Measurements from ENCODE around the gene MPZL1.

The MPZL1 gene

DNA sequence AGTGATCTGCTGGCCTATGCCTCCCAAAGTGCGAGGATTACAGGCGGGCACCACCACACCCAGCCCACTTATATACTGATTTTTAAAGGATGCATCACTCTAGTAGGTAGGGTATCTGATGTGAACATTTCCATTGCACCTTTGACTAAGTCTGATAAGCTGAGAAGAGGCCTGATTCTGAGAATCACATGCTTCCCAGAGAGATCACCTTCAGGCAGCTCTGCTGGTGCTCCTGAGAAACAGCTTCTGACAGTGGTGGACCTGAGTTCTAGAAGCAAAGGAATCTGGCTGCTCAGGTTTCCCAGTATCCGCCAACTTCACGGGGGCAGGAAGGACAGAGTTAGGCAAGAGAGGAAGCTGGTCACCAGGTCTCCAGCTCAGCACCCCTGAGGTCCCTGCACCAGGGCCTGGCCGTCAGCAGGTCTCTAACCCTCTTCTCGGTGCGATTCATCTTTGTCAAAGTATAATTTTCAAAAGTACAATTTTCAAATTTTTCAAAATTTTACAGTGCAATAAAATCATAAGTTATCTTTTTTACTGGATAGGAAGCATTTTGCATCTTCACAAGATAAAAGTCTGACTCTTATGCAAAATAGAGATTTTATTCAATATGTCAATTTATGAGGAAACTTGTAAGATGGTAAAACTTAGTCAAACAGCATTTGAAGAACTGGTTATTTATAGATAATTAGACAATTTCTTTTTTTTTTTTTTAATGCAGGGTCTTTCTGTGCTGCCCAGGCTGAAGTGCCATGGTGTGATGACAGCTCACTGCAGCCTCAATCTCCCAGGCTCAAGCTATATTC lies 25.8 kb upstream of the MPZL1 start:
- DNase-seq: no peak

DNA sequence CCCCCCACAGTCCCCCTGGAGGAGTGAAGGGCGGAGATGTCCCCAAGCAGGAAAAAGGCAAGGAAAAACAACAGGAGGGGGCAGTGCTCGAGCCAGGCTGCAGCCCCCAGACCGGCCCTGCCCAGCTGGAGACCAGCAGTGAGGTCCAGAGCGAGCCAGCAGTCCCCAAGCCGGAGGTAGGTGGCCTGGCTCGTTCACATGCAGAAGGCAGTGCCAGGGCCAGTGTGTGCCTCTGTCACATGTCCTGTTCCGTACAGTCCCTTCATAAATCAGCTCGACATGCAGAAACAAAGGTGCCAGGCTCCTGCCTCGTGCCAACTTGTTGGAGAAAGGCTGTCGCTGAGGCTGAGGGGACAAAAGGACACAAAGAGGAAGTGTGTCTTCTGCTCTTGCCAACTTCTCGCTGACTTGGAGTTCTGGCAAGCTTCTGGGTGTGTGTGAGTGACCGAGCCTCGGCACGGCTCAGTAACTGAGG lies 24.1 kb upstream of the MPZL1 start:
- no peak for DNase-seq

DNA sequence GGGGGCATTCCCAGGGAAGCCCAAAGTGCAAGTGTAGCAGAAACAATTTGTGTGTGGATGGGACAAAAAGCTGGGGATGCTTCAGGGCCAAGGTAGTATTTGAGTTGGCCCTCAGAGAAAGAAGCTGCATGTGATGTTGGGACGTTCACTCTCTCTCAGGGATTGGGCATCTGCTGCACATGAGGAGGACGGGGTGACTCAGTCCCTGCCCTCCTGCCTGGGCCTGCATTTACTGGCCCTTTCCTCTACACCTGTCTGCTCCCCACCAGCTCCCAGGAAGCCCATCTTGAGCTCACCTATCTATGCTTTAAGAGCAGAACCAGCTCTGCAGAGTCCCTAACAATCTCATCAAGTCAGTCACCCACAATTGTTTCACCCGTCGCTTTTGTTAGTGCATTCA lies 23.5 kb upstream of the MPZL1 start:
- DNase-seq: no peak

DNA sequence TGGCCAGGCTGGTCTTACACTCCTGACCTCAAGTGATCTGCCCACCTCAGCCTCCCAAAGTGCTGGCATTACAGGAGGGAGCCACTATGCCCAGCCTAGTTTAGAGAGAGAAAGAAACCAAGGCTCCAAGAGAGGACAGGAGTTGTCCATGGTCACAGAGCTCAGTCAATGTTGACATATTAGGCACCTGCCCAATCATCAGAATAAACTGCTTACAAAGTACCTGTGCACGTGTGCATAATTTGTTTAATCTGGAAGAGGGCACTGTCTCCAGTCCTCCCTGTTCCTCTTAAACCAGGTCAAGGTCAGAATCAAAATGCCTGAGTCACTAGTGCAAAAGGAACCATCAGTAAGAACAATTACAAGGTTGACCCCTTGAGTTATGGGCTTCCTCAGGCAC lies 20.3 kb upstream of the MPZL1 start:
- DNase-seq: no peak

DNA sequence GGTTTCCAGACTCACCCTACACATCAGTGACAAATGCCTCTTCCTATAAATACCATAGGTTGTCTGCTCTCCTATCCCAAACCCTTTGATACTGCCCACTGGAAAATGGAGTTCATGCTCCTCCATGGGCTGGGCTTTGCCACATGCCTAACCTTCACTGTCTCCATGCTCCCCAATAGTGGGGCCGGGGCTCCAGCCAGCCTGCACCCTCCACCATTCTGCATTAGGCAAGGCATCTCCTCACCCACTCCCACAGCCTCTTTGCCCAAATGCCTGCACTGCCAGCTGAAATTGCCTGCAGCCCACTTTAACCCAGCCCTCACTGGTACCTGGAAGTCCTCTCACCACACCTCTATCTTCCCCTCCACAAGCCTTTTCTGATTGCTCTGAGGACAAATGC lies 18.2 kb upstream of the MPZL1 start:
- DNase-seq: no peak

DNA sequence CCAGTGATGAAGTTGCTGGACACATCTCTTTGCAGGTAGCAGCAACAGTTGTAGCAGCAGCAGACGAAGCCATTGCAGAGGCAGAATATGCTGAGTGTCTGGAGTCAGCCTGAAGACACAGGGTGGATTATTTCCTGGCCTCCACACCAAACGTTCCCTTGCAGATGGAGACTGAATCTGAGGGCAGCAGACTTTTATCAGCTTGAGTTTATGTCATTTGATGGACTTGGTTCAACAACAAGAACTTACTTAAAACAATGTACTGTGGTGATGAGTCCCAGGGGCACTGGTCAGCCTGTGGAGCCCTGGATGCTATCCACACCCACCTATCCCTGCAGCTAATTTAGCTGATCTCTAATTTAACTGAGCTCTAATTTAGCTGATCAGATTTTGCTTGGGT lies 17.1 kb upstream of the MPZL1 start:
- no peak for DNase-seq

DNA sequence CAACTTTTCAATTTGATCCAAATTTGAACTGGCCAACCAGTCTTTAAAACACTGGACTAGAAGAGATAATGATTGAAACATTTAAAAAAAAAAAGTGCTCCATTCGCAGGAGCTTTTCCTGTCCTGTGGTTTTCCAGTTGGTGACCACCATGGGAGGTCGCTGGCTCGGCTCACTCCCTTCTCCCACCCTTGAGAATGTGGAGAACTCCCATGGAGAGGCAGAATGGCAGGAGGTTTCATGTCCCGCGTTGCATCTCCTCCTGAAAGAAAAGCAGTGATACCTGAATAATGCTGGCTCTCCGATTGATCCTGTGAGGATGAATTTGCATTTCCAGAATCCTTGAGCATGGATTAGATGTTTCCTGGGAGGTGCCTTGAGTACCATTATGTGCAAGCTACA lies 16.5 kb upstream of the MPZL1 start:
- peak; percentile 17 for DNase-seq

DNA sequence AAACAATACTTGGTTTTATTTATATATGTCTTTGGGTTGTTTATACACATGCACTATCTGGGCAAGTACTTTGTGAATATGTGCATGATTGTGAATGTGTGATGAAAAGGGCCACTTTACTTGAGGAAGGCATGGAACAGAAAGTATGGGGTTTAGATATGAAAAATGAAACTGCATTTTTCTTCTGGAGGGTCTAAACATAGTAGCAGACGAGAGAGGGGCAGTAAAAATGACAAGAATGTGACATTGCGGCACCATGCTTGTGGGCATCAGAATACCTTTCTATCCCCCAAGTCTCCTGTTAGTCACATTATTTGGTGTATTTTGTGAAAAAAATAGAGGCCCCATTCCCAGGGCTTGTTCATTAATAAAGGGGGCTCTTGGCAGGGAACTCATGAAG lies 15.4 kb upstream of the MPZL1 start:
- no peak for DNase-seq

DNA sequence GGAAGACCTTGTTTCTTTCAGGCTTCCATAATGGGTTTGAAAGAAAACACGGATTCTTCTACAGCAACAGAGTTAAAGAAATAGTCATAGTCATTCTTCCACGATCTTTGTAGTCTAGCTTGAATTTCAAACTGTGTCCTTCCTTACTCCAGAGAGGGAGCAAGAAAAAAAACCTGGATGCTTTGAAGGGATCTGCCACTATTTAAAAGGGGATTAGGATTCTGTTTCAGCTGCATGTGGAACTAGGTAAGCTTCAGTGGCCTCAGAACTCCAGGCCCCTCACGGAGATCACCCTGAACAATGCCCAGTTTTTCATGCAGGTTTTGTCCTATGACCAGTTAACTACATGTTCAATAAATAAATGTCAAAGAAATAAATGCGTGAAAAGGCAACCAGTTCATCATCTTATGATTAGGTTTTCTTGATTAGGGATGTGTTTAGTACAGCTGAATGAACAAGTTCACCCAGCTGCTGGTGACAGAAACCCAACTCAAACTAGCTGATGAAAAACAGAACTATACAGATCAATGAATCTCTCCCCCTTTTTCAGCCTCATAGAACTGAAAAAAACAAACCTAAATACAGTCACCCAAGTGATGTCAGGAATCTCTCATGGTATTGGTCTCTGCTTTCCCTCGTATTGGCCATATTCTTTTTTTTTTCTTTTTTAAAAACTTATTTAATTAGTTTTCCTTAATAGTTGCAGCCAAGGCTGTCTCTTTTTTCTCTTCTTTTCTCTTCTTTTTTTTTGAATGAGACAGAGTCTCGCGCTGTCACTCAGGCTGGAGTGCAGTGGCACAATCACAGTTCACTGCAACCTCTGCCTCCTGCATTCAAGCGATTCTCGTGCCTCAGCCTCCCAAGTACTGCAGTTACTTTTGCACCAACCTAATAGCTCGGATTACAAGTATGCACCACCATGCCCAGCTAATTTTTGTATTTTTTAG lies 14.6 kb upstream of the MPZL1 start:
- peak; percentile 0 for DNase-seq

DNA sequence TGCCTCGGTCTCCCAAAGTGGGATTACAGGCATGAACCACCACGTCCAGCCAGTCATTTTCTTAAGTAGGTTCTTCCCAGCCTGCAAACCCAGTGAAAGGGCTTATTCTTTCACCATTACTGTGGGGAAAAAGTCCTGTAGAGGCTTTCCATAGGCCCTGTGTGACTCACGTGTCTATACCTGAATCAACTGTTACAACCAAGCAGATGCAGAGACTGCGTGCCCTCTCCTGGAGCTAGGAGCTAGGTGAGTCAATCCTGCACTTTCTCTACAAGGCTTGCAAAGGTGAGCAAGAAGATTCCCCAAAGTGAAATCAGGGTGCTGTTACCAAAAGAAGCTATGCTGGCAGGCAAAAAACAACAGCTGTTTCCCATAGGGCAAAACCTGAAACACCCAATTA lies 13.8 kb upstream of the MPZL1 start:
- no peak for DNase-seq

DNA sequence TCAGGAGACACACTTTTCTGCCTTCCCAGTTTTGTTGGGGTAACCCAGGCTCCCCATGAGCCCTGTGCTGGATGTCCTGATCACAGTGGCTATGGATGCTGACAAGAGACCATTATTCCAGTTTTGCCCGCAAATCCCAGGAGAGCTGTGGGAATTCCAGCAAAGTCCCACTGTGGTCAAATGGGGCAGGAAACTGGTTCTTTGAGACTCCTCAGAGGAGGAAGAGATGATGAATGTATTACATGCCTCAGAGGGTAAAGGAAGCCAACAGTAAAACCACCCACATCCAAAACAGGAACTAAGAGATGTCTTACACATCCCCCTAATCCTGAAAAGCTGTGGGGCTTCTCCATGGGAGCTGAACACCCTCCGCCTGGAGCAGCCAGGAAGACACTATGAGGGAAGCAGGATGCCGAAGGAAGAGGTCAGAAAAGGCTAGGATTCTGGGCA lies 12.8 kb upstream of the MPZL1 start:
- DNase-seq: peak; percentile 54

DNA sequence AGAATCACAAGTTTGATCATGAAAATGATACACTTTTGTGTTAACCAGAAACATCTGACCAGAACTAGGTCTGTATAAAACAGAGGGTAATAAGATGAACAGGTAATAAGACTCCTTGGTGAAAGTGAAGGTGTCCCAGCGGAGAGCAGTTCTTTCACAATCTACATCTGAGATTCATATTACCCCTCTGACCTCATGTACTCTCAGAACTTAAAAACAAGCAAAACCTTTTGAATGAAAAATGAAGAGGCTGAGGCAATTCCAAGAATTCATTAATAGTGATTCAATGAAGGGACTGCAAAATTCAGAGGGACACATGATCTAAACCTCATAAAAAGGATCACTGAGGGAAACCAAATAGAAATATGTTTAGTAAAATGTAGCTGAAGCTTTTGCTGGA lies 10.9 kb upstream of the MPZL1 start:
- no peak for DNase-seq

DNA sequence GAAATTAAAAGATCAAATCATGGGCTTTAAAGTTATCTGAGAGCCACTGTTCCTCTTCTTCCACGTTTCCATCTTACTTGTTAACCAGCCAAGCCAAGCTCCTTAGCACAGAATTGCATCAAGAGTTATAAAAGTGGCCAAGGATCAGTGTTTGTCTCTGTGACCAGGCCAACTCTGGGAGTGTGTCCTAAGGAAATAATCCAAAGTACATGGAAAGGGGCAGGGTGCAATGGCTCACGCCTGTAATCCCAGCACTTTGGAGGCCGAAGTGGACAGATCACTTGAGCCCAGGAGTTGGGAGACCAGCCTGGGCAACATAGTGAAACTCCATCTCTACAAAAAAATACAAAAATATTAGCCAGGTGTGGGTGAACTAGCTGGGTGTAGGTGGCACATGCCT lies 10.0 kb upstream of the MPZL1 start:
- DNase-seq: peak; percentile 2

DNA sequence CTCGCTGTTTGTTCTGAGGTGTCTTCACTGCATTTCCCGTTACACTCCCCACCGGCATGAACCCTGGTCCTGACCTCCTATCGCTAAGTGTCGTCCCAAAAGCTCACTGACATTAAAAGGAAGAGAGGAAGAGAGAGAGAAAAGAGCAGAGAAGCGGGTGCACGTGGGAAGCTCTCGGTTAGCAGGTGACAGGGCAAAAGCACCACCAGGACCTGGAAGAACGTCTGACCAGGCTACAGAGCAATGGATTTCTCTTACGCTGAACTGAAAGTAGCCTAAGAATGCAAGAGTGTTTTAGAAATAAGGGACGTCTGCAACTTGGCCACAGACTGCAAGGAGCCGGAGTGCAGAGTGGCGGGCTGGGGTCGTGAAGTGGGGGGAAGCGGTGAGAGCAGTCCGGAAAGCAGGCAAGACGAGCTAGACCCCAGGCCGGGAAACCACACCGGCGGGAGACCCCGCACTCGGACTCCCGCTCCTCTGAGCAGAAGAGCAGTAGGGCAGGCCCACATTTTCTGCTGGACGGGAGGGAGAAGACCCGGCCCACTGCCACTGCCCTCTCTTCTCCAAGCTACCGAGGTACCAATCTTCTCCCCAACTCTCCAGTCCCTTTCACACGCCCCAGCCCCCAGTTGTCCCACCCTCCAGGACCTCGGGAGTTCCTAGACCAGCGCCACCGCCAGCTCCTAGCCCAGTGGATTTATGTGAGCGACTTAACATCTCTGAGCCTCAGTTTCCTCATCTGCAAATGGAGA lies 8.3 kb upstream of the MPZL1 start:
- peak; percentile 50 for DNase-seq

DNA sequence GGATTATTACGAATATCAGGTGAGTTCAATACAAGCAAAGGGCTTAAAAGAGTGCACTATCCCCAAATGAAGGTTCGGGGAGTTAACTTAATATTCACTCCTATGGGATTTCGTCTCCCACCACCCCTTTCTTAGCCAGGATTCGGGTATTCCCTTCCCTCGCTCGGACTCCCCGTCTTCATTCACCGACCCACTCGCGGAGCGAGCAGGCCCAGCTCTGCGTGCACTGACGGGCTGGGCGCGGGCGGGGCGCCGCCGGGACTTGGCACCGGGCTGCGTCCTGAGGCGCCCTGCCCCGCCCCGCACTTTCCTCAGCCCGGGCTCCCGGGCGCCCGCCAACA lies 7.7 kb upstream of the MPZL1 start:
- DNase-seq: no peak

DNA sequence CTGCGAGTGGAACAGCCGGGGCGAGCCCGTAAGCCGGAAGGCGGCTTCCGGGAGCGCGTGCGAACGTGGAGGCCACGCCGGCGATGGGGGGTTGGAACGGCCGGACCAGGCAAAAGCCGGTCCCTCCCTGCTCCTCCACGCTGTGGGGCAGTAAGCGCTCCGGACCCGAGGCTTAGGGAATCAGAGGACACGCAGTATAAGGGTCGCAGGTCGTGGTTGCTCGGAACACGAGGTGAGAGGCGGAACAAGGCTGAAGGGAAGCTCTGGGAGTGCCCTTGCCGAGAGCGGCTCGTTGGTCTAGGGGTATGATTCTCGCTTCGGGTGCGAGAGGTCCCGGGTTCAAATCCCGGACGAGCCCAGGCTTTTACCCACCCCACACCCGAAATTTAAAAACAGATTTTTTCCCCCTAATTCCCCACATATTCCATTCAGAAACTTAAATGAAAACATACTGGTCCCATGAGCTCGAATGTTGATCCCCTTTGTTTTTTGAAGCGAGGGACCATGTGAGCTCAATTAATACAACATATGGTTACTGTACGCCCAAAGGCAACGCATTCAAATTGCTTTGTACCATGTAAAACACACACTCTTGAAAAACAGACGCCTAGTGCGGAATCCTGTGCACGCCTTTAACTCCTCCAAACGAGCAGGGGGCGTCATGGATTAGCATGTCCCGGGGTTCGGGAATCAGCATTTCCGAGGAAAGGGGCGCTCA lies 7.2 kb upstream of the MPZL1 start:
- DNase-seq: peak; percentile 93

DNA sequence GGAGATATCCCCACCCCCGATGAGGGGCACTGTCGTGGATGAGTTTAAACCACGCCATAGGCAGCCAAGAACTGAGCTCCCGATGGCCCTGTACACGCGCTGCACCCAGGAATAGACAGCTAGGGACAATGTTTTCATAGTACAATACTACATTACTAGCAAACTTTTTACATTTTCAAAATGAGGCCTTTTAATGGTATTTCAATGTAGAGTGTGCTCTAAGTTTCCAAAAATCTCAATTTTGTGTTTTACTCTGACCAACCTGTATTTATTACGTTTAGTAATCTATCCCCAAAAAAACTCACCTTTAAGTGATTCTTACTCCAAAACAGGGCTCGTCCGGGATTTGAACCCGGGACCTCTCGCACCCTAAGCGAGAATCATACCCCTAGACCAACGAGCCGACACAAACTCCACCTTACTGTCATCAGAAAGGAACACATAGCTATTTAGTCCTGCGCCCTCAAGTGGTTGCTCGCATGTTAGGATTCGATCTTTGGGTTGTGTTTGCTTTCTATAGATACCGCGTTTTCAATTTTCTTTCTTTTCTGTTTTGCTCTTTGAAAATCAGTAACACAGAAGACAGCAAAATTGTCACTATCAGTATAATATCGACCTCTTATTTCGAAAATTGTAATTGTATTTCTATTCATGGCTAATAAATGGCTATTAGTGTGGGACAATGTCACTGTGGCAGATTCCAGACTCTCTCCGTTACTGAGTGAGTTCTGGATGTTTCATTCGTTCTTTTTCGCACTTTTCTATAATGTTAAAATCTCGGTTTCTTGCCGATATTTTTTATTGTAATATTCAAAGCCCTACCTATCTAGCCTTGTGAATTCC lies 6.4 kb upstream of the MPZL1 start:
- peak; percentile 89 for DNase-seq

DNA sequence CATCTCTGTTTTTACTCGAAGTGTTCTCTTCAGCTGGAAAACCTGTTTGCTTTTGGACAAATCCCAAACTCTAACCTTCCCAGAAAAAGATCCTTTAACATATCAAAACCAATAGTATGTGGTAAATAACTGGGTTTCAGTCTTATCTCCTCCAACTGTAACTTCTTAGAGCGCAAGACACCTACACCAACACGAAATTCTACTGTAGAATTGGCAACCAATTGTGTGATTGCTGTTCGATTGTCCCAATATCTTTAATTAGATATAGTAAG lies 5.8 kb upstream of the MPZL1 start:
- no peak for DNase-seq

DNA sequence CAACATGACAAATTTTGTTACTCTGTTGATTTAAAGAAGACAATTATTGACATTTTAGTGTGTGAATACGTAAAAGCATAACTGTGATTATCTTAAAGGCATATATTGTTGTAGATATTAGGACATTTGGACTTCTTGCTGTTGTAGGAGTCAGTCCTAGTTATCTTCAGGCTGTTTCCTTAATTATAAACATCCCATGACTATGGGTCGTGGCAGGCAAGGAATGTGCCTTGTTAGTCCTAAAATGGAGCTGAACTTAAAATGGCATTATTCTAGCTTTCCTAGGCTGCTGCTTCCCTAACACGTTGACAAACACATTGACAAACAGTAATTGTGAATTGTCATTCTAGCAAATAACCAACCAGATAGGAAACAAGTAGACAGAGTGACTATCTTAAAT lies 4.4 kb upstream of the MPZL1 start:
- no peak for DNase-seq

DNA sequence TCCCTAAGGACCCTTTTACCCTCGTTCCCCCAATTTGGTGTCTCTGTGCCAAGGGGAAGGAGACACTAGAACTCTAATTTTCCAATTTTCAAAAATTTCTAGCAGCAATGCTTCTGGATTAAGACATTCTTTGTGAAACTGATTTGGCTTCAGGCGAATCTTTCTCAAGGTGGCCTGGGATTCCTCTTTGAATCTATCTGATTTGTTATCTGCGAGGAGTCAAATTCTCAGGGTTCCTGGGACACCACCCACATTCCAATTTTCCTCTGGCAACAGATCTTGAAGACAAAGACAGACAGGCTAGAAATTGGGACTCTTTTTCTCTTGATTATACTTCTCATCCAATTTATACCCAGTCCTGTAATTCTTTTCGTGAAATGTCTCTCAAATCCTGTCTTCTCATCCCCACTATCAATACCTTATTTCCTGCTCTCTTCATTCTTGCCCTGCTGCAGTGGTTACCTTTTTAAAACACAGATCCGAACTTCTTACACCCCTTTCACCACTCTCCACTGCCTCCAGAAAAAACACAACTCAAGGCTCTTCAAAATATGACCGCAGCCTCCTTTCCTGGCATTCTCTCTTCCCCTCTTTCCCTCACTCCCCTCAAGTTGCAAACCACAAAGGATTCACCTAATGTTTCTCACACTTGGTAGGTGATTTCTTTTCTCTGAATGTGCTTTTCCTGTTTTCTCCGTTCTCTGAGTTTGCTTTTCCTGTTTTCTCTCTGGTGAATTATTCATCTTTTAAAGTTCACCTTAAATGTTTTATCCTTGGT lies 2.7 kb upstream of the MPZL1 start:
- no peak for DNase-seq

All from right hindlimb (tissue), 1 donor.